Body of pancreas (tissue), 4 donors: ENCODE measurements around the gene GPRIN2. TPM values are rescaled to one million over a fixed set of nuclear protein-coding genes. Genes with fewer than 3 reads are reported as not detected.
A peak's percentile ranks its signal among the peaks of the same experiment; 100 is the strongest.

Experiments used
- ATAC-seq: fragments of 150-250 bp; one replicate; pipeline ENCODE4 v1.9.1; 2016
- DNase-seq, 4 donors: peaks; one replicate each; pipeline ENCODE4 v3.0.0-alpha.2; 2019
- H3K27ac ChIP-seq, 4 donors: fragments of 200-600 bp; sonication (generic); 1 replicate in 3 of 4; 2 replicates in 1 of 4; pipeline versions ENCODE4 v1.5.1 to v1.6.1; 2016 to 2019; ENCODE audit warnings: mild to moderate bottlenecking in 1 of 4, mixed read lengths in 1 of 4, moderate library complexity in 1 of 4
- H3K27me3 ChIP-seq, 2 donors: fragments of 200-600 bp; sonication (generic); one replicate each; pipeline ENCODE4 v1.6.0; 2016; ENCODE audit warnings: mild to moderate bottlenecking in 1 of 2
- H3K36me3 ChIP-seq, 2 donors: fragments of 200-600 bp; sonication (generic); replicated peaks in 1 of 2; 2 replicates each; pipeline ENCODE4 v1.5.1; 2016; ENCODE audit warnings: low read depth in 2 of 2; ENCODE audit not compliant: insufficient read depth in 1 of 2
- H3K4me1 ChIP-seq: fragments of 200-600 bp; sonication (generic); one replicate; pipeline ENCODE4 v1.6.0; 2016
- H3K4me3 ChIP-seq, 2 donors: fragments of 200-600 bp; sonication (generic); 1 replicate in 1 of 2; 2 replicates in 1 of 2; pipeline ENCODE4 v1.5.1; 2016 to 2019
- H3K9me3 ChIP-seq, 3 donors: fragments of 200-600 bp; sonication (generic); 1 replicate in 2 of 3; 2 replicates in 1 of 3; pipeline ENCODE4 v1.5.1; 2016
- POLR2A ChIP-seq, 3 donors: fragments of 450-650 bp; IDR thresholded peaks; one replicate each; pipeline ENCODE4 v1.6.1; 2016; ENCODE audit warnings: antibody characterized with exemption in 3 of 3, mild to moderate bottlenecking in 2 of 3
- WGBS, 2 donors: methylation state at CpG; one replicate each; pipeline ENCODE4 v1.1.5; 2017; 5-methylcytosine and 5-hydroxymethylcytosine counted together
- intact Hi-C: fragments of 100-400 bp; cut with DNase I; formaldehyde crosslinking; loops from one replicate; pipeline ENCODE4 v1.15.1; 2023
- total RNA-seq, 2 donors: library from RNA; depleted of rRNA; stranded (reverse); fragments of >200 nt; gene quantifications; one replicate each; pipeline ENCODE4 v1.1.0, GENCODE V29; 2016
- TF ChIP-seq, protein P1 (sequence below), 7 experiments: fragments of 450-650 bp in 4 of 7; fragments of 200-600 bp in 3 of 7; sonication (generic) in 3 of 7; IDR thresholded peaks; one replicate each; pipeline ENCODE4 v1.5.1; 2016 to 2019; ENCODE audit warnings: antibody characterized with exemption in 7 of 7

Gene GPRIN2
- total RNA-seq, 2 donors from 2014 or later = 15.8 to 16.3 TPM

DNA sequence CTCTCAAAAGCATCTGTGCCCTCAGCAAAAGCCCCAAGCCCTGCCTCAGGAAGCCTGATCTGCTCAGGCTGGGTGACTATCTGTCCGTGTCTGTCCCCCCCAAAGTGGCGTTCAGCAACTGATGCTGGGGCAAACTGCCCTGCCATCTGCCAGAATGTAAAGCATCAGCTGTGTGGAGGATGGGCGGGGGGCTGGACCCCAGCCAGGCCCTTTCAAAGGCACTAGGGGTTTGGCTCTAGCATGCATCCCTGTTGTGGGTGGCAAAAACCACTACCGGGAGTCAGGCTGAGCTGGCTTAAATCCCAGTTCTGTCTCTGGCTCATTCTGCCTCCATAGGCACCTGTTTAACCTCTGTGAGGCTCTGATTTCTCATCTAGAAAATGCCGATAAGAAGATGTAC is 35.5 kb downstream of the GPRIN2 start:
- no peak overlapping the region for H3K4me3 ChIP-seq
- H3K4me1 ChIP-seq = peaks cover 18% of the 10 kb centered on the region
- DNase-seq = peak in 1 of 4 donors; percentile 1
- no peak for TF ChIP-seq POLR2A (IDR thresholded peaks at IDR 0.05)
- TF ChIP-seq, protein P1, sequence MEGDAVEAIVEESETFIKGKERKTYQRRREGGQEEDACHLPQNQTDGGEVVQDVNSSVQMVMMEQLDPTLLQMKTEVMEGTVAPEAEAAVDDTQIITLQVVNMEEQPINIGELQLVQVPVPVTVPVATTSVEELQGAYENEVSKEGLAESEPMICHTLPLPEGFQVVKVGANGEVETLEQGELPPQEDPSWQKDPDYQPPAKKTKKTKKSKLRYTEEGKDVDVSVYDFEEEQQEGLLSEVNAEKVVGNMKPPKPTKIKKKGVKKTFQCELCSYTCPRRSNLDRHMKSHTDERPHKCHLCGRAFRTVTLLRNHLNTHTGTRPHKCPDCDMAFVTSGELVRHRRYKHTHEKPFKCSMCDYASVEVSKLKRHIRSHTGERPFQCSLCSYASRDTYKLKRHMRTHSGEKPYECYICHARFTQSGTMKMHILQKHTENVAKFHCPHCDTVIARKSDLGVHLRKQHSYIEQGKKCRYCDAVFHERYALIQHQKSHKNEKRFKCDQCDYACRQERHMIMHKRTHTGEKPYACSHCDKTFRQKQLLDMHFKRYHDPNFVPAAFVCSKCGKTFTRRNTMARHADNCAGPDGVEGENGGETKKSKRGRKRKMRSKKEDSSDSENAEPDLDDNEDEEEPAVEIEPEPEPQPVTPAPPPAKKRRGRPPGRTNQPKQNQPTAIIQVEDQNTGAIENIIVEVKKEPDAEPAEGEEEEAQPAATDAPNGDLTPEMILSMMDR (IDR thresholded peaks at IDR 0.05) = no peak
- no peaks in the 10 kb centered on the region for H3K9me3 ChIP-seq
- WGBS, 2 donors = 67 to 78% methylated on average over 5 of the region's 5 CpGs
- no peak for ATAC-seq
- intact Hi-C loops = no loop called here
- no peaks in the 10 kb centered on the region for H3K27me3 ChIP-seq
- H3K36me3 ChIP-seq = no peaks in the 10 kb centered on the region
- no peak overlapping the region for H3K27ac ChIP-seq

- intact Hi-C loops = no loop called here
Measured at GRCh38 chr10:46520381-46520780, 36.1 kb downstream of the GPRIN2 start.

GRCh38 chr10:46518028-46518725 is 38.3 kb downstream of the GPRIN2 start:
- H3K9me3 ChIP-seq = no peaks in the 10 kb centered on the region
- no peak overlapping the region for H3K4me3 ChIP-seq
- H3K27ac ChIP-seq = no peak overlapping the region
- no peaks in the 10 kb centered on the region for H3K36me3 ChIP-seq
- intact Hi-C loops = no loop called here
- TF ChIP-seq, protein P1 (IDR thresholded peaks at IDR 0.05) = no peak
- no peak for ATAC-seq
- DNase-seq = no peak
- peaks cover 3% of the 10 kb centered on the region for H3K4me1 ChIP-seq
- WGBS, 2 donors = 88 to 91% methylated on average over 6 of the region's 6 CpGs
- H3K27me3 ChIP-seq = no peaks in the 10 kb centered on the region

More at GRCh38 chr10:46520381-46520780, 36.1 kb downstream of the GPRIN2 start:
- Histone ChIP-seq H3K27ac (no peak overlapping the region), H3K4me1 (peaks cover 18% of the 10 kb centered on the region), H3K27me3 (no peaks in the 10 kb centered on the region), H3K36me3 (no peaks in the 10 kb centered on the region), H3K4me3 (no peak overlapping the region), H3K9me3 (no peaks in the 10 kb centered on the region)
- 84 to 91% methylated on average over 5 of the region's 5 CpGs for WGBS, 2 donors
- DNase-seq = no peak
- TF ChIP-seq, protein P1 (IDR thresholded peaks at IDR 0.05) = no peak
- TF ChIP-seq POLR2A (IDR thresholded peaks at IDR 0.05) = no peak
- no peak for ATAC-seq

- Histone ChIP-seq H3K27ac (no peak overlapping the region), H3K4me3 (no peak overlapping the region), H3K9me3 (no peaks in the 10 kb centered on the region), H3K27me3 (no peaks in the 10 kb centered on the region), H3K36me3 (no peaks in the 10 kb centered on the region), H3K4me1 (no peaks in the 10 kb centered on the region)
- no peak for TF ChIP-seq POLR2A (IDR thresholded peaks at IDR 0.05)
- TF ChIP-seq, protein P1 (IDR thresholded peaks at IDR 0.05) = no peak
- intact Hi-C loops = no loop called here
- DNase-seq (no peak), ATAC-seq (no peak)
- WGBS, 2 donors = 88 to 94% methylated on average over 5 of the region's 5 CpGs
Measured at GRCh38 chr10:46517541-46517940, 38.9 kb downstream of the GPRIN2 start.
